ENCODE data around the gene GRID2.

The GRID2 gene

GRCh38 chr4:93772858-93773257, 1469.1 kb downstream of the GRID2 start:
- in situ Hi-C loops (cut with HindIII; ENCODE audit: low sequenced_read_pairs): no loop called here

GRCh38 chr4:93775551-93775950, 1471.8 kb downstream of the GRID2 start:
- in situ Hi-C loops (cut with HindIII; ENCODE audit: low sequenced_read_pairs): no loop called here

GRCh38 chr4:93776386-93777080, 1472.8 kb downstream of the GRID2 start:
- in situ Hi-C loops (cut with HindIII; ENCODE audit: low sequenced_read_pairs): no loop called here

GRCh38 chr4:93777081-93777460, 1473.3 kb downstream of the GRID2 start:
- in situ Hi-C loops (cut with HindIII; ENCODE audit: low sequenced_read_pairs): no loop called here

- in situ Hi-C loops (cut with HindIII; ENCODE audit: low sequenced_read_pairs): no loop called here
Measured at GRCh38 chr4:93779228-93779627, 1475.5 kb downstream of the GRID2 start.

- in situ Hi-C loops (cut with HindIII; ENCODE audit: low sequenced_read_pairs): no loop called here
Measured at GRCh38 chr4:93780080-93780479, 1476.3 kb downstream of the GRID2 start.

GRCh38 chr4:93781198-93781597, 1477.4 kb downstream of the GRID2 start:
- in situ Hi-C loops (cut with HindIII; ENCODE audit: low sequenced_read_pairs): no loop called here

GRCh38 chr4:93786149-93786548, 1482.4 kb downstream of the GRID2 start:
- in situ Hi-C loops (cut with HindIII; ENCODE audit: low sequenced_read_pairs): no loop called here

GRCh38 chr4:93788712-93789111, 1484.9 kb downstream of the GRID2 start:
- in situ Hi-C loops (cut with HindIII; ENCODE audit: low sequenced_read_pairs): no loop called here

GRCh38 chr4:93791570-93792195, 1487.9 kb downstream of the GRID2 start:
- in situ Hi-C loops (cut with HindIII; ENCODE audit: low sequenced_read_pairs): no loop called here

- in situ Hi-C loops (cut with HindIII; ENCODE audit: low sequenced_read_pairs): no loop called here
Measured at GRCh38 chr4:93802045-93802444, 1498.3 kb downstream of the GRID2 start.

- in situ Hi-C loops (cut with HindIII; ENCODE audit: low sequenced_read_pairs): no loop called here
Measured at GRCh38 chr4:93809773-93810172, 1506.0 kb downstream of the GRID2 start.

GRCh38 chr4:93810340-93810992, 1506.7 kb downstream of the GRID2 start:
- in situ Hi-C loops (cut with HindIII; ENCODE audit: low sequenced_read_pairs): no loop called here

- in situ Hi-C loops (cut with HindIII; ENCODE audit: low sequenced_read_pairs): no loop called here
Measured at GRCh38 chr4:93813092-93813491, 1509.3 kb downstream of the GRID2 start.

- in situ Hi-C loops (cut with HindIII; ENCODE audit: low sequenced_read_pairs): no loop called here
Measured at GRCh38 chr4:93814141-93814540, 1510.4 kb downstream of the GRID2 start.

GRCh38 chr4:93814722-93815121, 1511.0 kb downstream of the GRID2 start:
- in situ Hi-C loops (cut with HindIII; ENCODE audit: low sequenced_read_pairs): no loop called here
